Liver (tissue), 9 donors: ENCODE results near the gene UBE2E2. TPM values are rescaled to one million over a fixed set of nuclear protein-coding genes. Genes with fewer than 3 reads are reported as not detected.

Source experiments
- DNase-seq: peaks from one replicate; pipeline ENCODE4 v3.0.0-alpha.2; 2017; ENCODE audit warnings: low spot score
- H3K27ac ChIP-seq, 2 donors: one replicate each; pipeline ENCODE4 v1.7.0; 2013; ENCODE audit warnings: inconsistent platforms in 2 of 2, low read length in 2 of 2, control low read depth in 1 of 2, low read depth in 1 of 2, mild to moderate bottlenecking in 1 of 2
- H3K27me3 ChIP-seq, 4 donors: one replicate each; pipeline versions ENCODE4 v1.6.1 to v1.7.0; 2013; ENCODE audit warnings: low read length in 3 of 4, inconsistent platforms in 1 of 4, mild to moderate bottlenecking in 1 of 4, moderate library complexity in 1 of 4; ENCODE audit not compliant: control insufficient read depth in 4 of 4, insufficient read depth in 4 of 4
- H3K36me3 ChIP-seq, 4 donors: one replicate each; pipeline versions ENCODE4 v1.6.1 to v1.7.0; 2013; ENCODE audit warnings: low read length in 3 of 4, mild to moderate bottlenecking in 3 of 4, low read depth in 1 of 4, moderate library complexity in 1 of 4; ENCODE audit not compliant: control insufficient read depth in 4 of 4, insufficient read depth in 3 of 4
- H3K4me1 ChIP-seq, 4 donors: one replicate each; pipeline versions ENCODE4 v1.6.1 to v1.7.0; 2013; ENCODE audit warnings: low read length in 3 of 4, mild to moderate bottlenecking in 3 of 4, moderate library complexity in 1 of 4; ENCODE audit not compliant: control insufficient read depth in 4 of 4, insufficient read depth in 4 of 4
- H3K4me3 ChIP-seq, 3 donors: one replicate each; pipeline versions ENCODE4 v1.6.1 to v1.7.0; 2013; ENCODE audit warnings: low read length in 3 of 3, control low read depth in 1 of 3, low read depth in 1 of 3, mild to moderate bottlenecking in 1 of 3
- H3K9ac ChIP-seq, 2 donors: one replicate each; pipeline ENCODE4 v1.7.0; 2013; ENCODE audit warnings: low read length in 2 of 2, mild to moderate bottlenecking in 2 of 2, moderate library complexity in 2 of 2, control low read depth in 1 of 2, low read depth in 1 of 2
- H3K9me3 ChIP-seq, 4 donors: one replicate each; pipeline versions ENCODE4 v1.6.1 to v1.7.0; 2013; ENCODE audit warnings: low read length in 3 of 4; ENCODE audit not compliant: control insufficient read depth in 4 of 4
- FOXA1 ChIP-seq: IDR thresholded peaks from 2 replicates; pipeline ENCODE4 v1.6.1; 2016; ENCODE audit warnings: antibody characterized with exemption
- FOXA2 ChIP-seq: IDR thresholded peaks from 2 replicates; pipeline ENCODE4 v1.6.1; 2016; ENCODE audit warnings: antibody characterized with exemption
- HNF4A ChIP-seq, 2 donors: conservative IDR thresholded peaks; 2 replicates each; pipeline ENCODE4 v1.6.1; 2016; ENCODE audit warnings: antibody characterized with exemption in 2 of 2, mild to moderate bottlenecking in 2 of 2
- HNF4G ChIP-seq: IDR thresholded peaks from 2 replicates; pipeline ENCODE4 v1.6.1; 2016; ENCODE audit warnings: antibody characterized with exemption
- JUND ChIP-seq, 2 donors: IDR thresholded peaks; 2 replicates each; pipeline ENCODE4 v1.6.1; 2016; ENCODE audit warnings: antibody characterized with exemption in 2 of 2
- NR2F2 ChIP-seq: IDR thresholded peaks from 2 replicates; pipeline ENCODE4 v1.6.1; 2016; ENCODE audit warnings: antibody characterized with exemption
- RAD21 ChIP-seq, 2 donors: IDR thresholded peaks; 2 replicates each; pipeline ENCODE4 v1.6.1; 2016; ENCODE audit warnings: antibody characterized with exemption in 2 of 2, mild to moderate bottlenecking in 2 of 2
- RXRA ChIP-seq, 2 donors: IDR thresholded peaks; 2 replicates each; pipeline ENCODE4 v1.6.1; 2017 to 2018; ENCODE audit warnings: antibody characterized with exemption in 2 of 2, mild to moderate bottlenecking in 1 of 2
- SP1 ChIP-seq: IDR thresholded peaks from 2 replicates; pipeline ENCODE4 v1.6.1; 2018; ENCODE audit warnings: antibody characterized with exemption, mild to moderate bottlenecking
- TAF1 ChIP-seq: conservative IDR thresholded peaks from 2 replicates; pipeline ENCODE4 v1.6.1; 2016; ENCODE audit warnings: antibody characterized with exemption, mild to moderate bottlenecking
- YY1 ChIP-seq: IDR thresholded peaks from 2 replicates; pipeline ENCODE4 v1.6.1; 2016; ENCODE audit warnings: antibody characterized with exemption, mild to moderate bottlenecking
- WGBS: extraction: QIAGEN DNeasy Blood & Tissue Kit; methylation state at CpG from one replicate; pipeline ENCODE4 v1.1.7; 2013; 5-methylcytosine and 5-hydroxymethylcytosine counted together
- polyA plus RNA-seq, 2 donors: library from polyadenylated mRNA; stranded (reverse) in 1 of 2; unstranded in 1 of 2; fragments of 200-250 nt in 1 of 2; fragments of >200 nt in 1 of 2; fragmentation: Nextera tagmentation in 1 of 2; extraction: Ambion mirVana in 1 of 2; gene quantifications; one replicate each; pipeline versions ENCODE4 v1.2.1 to v1.2.3, GENCODE V29; 2013 to 2015
- total RNA-seq, 2 donors: library from RNA; depleted of rRNA; stranded (reverse); fragments of >200 nt; gene quantifications; one replicate each; pipeline ENCODE4 v1.2.3, GENCODE V29; 2014
- TF ChIP-seq, protein P1 (sequence below): IDR thresholded peaks from 2 replicates; pipeline ENCODE4 v1.6.1; 2016; ENCODE audit warnings: antibody characterized with exemption, mild to moderate bottlenecking
- TF ChIP-seq, protein P2 (sequence below): IDR thresholded peaks from 2 replicates; pipeline ENCODE4 v1.6.1; 2016; ENCODE audit warnings: antibody characterized with exemption
- TF ChIP-seq, protein P3 (sequence below): IDR thresholded peaks from 2 replicates; pipeline ENCODE4 v1.6.1; 2016; ENCODE audit warnings: antibody characterized with exemption
- TF ChIP-seq, protein P4 (sequence below): fragments of 150-350 bp; IDR thresholded peaks from 2 replicates; pipeline ENCODE4 v1.5.1; 2017; ENCODE audit warnings: improper control_type of control experiment, low read depth, low read length; ENCODE audit not compliant: missing input control
- TF ChIP-seq, protein P5 (sequence below): IDR thresholded peaks from 2 replicates; pipeline ENCODE4 v1.6.1; 2016; ENCODE audit warnings: antibody characterized with exemption
- donor health status: healthy.
- donor health status: healthy.
- donor health status: healthy.
- donor health status: healthy.
- donor health status: healthy.

UBE2E2 gene
- total and polyA plus RNA-seq, 4 donors = 9.0 to 27.8 (median 16.8) TPM

DNA sequence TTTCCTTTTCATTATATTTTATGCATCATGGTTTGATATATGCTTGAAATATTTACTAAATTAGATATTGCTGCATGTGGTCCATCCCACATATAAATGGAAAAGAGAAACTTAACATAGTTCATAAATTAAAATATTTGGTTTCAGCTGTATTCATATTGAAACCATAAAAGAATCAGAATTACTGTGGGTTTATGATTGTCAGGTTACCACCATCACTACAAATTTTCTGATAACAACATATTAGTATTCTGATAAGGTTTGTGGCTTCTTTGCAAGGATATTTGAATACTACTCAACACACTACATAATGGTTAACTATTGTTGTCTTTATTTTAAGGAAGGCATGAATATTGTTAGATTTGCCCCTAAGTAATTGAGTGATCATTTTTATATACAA, 235.5 kb downstream of the UBE2E2 start:
- no peak overlapping the region for H3K4me3 ChIP-seq
- DNase-seq = no peak
- TF ChIP-seq FOXA2 (no peak), JUND (IDR thresholded peaks at IDR 0.05) (no peak), TAF1 (no peak), YY1 (no peak), FOXA1 (no peak)
- TF ChIP-seq, protein P1, sequence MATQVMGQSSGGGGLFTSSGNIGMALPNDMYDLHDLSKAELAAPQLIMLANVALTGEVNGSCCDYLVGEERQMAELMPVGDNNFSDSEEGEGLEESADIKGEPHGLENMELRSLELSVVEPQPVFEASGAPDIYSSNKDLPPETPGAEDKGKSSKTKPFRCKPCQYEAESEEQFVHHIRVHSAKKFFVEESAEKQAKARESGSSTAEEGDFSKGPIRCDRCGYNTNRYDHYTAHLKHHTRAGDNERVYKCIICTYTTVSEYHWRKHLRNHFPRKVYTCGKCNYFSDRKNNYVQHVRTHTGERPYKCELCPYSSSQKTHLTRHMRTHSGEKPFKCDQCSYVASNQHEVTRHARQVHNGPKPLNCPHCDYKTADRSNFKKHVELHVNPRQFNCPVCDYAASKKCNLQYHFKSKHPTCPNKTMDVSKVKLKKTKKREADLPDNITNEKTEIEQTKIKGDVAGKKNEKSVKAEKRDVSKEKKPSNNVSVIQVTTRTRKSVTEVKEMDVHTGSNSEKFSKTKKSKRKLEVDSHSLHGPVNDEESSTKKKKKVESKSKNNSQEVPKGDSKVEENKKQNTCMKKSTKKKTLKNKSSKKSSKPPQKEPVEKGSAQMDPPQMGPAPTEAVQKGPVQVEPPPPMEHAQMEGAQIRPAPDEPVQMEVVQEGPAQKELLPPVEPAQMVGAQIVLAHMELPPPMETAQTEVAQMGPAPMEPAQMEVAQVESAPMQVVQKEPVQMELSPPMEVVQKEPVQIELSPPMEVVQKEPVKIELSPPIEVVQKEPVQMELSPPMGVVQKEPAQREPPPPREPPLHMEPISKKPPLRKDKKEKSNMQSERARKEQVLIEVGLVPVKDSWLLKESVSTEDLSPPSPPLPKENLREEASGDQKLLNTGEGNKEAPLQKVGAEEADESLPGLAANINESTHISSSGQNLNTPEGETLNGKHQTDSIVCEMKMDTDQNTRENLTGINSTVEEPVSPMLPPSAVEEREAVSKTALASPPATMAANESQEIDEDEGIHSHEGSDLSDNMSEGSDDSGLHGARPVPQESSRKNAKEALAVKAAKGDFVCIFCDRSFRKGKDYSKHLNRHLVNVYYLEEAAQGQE = no peak
- TF ChIP-seq, protein P2, sequence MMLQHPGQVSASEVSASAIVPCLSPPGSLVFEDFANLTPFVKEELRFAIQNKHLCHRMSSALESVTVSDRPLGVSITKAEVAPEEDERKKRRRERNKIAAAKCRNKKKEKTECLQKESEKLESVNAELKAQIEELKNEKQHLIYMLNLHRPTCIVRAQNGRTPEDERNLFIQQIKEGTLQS = no peak
- TF ChIP-seq, protein P3, sequence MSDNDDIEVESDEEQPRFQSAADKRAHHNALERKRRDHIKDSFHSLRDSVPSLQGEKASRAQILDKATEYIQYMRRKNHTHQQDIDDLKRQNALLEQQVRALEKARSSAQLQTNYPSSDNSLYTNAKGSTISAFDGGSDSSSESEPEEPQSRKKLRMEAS = no peak
- TF ChIP-seq, protein P4, sequence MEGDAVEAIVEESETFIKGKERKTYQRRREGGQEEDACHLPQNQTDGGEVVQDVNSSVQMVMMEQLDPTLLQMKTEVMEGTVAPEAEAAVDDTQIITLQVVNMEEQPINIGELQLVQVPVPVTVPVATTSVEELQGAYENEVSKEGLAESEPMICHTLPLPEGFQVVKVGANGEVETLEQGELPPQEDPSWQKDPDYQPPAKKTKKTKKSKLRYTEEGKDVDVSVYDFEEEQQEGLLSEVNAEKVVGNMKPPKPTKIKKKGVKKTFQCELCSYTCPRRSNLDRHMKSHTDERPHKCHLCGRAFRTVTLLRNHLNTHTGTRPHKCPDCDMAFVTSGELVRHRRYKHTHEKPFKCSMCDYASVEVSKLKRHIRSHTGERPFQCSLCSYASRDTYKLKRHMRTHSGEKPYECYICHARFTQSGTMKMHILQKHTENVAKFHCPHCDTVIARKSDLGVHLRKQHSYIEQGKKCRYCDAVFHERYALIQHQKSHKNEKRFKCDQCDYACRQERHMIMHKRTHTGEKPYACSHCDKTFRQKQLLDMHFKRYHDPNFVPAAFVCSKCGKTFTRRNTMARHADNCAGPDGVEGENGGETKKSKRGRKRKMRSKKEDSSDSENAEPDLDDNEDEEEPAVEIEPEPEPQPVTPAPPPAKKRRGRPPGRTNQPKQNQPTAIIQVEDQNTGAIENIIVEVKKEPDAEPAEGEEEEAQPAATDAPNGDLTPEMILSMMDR = no peak
- TF ChIP-seq, protein P5, sequence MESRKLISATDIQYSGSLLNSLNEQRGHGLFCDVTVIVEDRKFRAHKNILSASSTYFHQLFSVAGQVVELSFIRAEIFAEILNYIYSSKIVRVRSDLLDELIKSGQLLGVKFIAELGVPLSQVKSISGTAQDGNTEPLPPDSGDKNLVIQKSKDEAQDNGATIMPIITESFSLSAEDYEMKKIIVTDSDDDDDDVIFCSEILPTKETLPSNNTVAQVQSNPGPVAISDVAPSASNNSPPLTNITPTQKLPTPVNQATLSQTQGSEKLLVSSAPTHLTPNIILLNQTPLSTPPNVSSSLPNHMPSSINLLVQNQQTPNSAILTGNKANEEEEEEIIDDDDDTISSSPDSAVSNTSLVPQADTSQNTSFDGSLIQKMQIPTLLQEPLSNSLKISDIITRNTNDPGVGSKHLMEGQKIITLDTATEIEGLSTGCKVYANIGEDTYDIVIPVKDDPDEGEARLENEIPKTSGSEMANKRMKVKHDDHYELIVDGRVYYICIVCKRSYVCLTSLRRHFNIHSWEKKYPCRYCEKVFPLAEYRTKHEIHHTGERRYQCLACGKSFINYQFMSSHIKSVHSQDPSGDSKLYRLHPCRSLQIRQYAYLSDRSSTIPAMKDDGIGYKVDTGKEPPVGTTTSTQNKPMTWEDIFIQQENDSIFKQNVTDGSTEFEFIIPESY = no peak
- no peak overlapping the region for H3K9ac ChIP-seq
- no peaks in the 10 kb centered on the region for H3K27me3 ChIP-seq
- no peaks in the 10 kb centered on the region for H3K36me3 ChIP-seq
- H3K9me3 ChIP-seq = no peaks in the 10 kb centered on the region
- H3K27ac ChIP-seq = no peak overlapping the region
- H3K4me1 ChIP-seq = no peaks in the 10 kb centered on the region

DNA sequence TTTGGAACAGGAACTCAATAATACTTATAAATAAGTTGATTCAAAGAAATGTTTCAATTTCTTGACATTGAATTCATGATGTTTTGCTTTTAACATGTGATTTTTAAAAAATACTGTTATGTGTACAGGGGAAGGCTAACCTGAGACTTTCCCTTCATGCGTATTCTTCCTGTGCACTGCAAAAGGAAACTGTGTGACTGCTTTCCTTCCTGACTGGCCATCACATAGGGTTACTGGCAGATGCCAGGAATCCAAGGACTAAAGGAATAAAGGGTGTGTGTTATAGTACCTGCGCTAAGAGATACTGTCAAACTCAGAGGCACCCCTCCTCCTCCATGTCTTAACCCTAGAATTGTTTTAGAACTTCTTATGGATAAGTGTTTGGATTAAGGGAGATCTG, 236.0 kb downstream of the UBE2E2 start:
- no peak overlapping the region for H3K27ac ChIP-seq

More for the DNA sequence above, 236.0 kb downstream of the UBE2E2 start:
- H3K27me3 ChIP-seq = no peaks in the 10 kb centered on the region
- H3K9me3 ChIP-seq = no peaks in the 10 kb centered on the region
- no peak for DNase-seq
- no peaks in the 10 kb centered on the region for H3K4me1 ChIP-seq
- H3K36me3 ChIP-seq = no peaks in the 10 kb centered on the region
- no peak overlapping the region for H3K4me3 ChIP-seq
- WGBS = 88% methylated on average over 2 of the region's 2 CpGs
- no peak for TF ChIP-seq HNF4G
- TF ChIP-seq, protein P2 = no peak
- TF ChIP-seq, protein P1 = no peak
- TF ChIP-seq, protein P4 = no peak
- TF ChIP-seq HNF4A (conservative IDR thresholded peaks at IDR 0.05) = no peak
- no peak for TF ChIP-seq SP1
- TF ChIP-seq TAF1 = no peak
- no peak for TF ChIP-seq RAD21 (IDR thresholded peaks at IDR 0.05)
- TF ChIP-seq, protein P3 = no peak
- no peak for TF ChIP-seq FOXA2
- TF ChIP-seq NR2F2 = no peak
- TF ChIP-seq YY1 = no peak
- no peak for TF ChIP-seq RXRA (IDR thresholded peaks at IDR 0.05)
- no peak for TF ChIP-seq JUND (IDR thresholded peaks at IDR 0.05)
- TF ChIP-seq FOXA1 = no peak
- no peak overlapping the region for H3K9ac ChIP-seq
